GM12872 (cell line): ENCODE data around the gene KCNQ1.

Experiments
- TF ChIP-seq, protein P1 (sequence below): IDR thresholded peaks from 3 replicates; pipeline ENCODE4 v1.5.1; 2011; ENCODE audit warnings: low read depth, mild to moderate bottlenecking, low read length, moderate library complexity; ENCODE audit not compliant: insufficient read depth

The KCNQ1 gene

GRCh38 chr11:2511421-2512369 is 66.9 kb downstream of the KCNQ1 start:
- TF ChIP-seq, protein P1, sequence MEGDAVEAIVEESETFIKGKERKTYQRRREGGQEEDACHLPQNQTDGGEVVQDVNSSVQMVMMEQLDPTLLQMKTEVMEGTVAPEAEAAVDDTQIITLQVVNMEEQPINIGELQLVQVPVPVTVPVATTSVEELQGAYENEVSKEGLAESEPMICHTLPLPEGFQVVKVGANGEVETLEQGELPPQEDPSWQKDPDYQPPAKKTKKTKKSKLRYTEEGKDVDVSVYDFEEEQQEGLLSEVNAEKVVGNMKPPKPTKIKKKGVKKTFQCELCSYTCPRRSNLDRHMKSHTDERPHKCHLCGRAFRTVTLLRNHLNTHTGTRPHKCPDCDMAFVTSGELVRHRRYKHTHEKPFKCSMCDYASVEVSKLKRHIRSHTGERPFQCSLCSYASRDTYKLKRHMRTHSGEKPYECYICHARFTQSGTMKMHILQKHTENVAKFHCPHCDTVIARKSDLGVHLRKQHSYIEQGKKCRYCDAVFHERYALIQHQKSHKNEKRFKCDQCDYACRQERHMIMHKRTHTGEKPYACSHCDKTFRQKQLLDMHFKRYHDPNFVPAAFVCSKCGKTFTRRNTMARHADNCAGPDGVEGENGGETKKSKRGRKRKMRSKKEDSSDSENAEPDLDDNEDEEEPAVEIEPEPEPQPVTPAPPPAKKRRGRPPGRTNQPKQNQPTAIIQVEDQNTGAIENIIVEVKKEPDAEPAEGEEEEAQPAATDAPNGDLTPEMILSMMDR, result no peak

DNA sequence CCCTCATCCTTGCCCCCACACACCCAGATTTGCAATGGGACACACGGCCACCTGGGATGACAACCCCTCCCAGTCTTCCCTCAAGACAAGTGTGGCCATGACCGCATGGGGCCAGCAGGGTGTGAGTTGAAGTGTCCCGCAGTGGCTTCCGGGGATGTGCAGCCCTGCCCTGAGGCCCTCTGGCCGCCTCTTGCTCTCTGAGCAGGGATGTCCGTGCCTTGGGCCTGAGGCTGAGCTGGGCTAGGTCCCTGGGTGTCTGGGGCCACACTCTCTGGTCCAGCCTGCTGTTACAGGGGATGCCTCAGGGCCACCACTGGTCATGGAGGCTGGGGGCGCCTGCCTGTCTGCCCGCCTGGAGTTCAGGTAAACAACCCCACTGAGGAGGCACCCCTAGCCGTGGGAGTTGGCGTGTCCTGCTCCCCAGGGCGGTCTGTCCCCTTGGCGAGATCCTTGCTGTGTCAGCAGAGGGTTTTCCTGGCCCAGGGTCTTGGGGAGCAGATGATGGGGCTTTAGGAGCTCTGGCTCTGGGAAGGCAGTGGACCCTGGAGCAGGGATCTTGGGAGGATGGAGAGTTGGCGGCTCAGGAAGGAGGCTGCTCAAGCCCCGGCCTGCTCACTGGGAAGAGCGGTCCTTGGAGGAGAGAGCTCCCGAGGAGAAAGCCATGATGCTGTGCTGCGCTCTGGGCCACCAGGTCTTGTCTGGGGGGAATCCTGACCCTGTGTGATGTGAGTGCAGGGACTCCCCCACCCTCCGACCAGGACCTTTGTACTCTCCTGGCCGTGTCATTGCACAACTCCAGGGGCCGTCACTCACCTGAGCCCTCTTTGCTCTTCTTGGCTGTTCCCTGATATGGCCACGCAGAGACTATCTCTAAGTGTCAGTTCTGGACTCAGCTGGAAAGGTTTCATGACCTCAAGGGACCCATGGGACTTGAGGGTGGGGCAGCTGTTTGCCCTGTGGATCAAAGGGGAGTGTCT is 67.9 kb downstream of the KCNQ1 start:
- TF ChIP-seq, protein P1, result no peak

DNA sequence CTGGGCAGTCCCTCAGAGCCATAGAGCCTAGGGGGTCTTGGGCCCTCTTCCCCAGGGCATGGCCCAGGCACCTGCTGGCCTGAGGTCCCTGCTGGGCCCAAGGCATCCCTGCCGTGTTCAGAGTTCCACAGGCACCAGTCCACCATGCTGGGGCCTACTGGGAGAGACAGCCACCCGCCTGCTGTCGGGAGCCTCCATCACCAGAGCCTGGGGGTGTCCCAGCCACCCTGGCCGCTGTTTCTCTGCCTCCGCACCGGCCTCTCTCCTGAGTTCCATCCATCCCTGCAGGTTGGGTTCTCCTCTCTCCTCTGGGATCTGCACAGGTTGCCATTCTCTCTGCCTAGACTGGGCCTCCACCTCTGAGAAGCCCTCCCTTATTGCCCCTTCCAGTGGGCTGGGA is 68.6 kb downstream of the KCNQ1 start:
- TF ChIP-seq, protein P1, result no peak

- TF ChIP-seq, protein P1, result no peak
These were observed 70.8 kb downstream of the KCNQ1 start for GRCh38 chr11:2515401-2516275.

GRCh38 chr11:2516276-2517015 is 71.6 kb downstream of the KCNQ1 start:
- TF ChIP-seq, protein P1, result no peak

DNA sequence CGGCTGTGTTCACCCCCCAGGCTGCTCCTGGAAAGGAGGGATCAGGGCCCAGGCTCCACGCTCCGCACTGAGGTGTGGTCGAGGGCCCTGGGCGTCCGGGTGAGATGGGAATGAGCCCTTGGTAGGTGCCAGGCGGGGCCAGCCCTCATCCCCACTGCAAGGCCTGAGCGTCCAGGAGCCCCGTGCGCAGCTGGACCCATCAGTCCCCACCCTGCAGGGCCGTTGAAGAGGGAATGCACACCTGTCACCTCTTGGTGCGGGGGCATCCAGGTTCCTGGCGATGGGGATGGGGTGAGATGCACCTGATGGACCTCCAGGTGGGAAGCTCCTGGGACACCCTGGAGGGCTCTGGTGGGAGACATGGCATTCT is 72.2 kb downstream of the KCNQ1 start:
- TF ChIP-seq, protein P1, result no peak
